Natural killer cell (primary cell): Measurements from ENCODE around the gene ACOT7. TPM values are rescaled to one million over a fixed set of nuclear protein-coding genes. Genes with fewer than 3 reads are reported as not detected.

Source experiments
- ATAC-seq, 3 donors: fragments of 150-1000 bp in 2 of 3; fragments of 200-7000 bp in 1 of 3; cut with Tn5 transposase; 1 replicate in 1 of 3; 2 replicates in 2 of 3; pipeline ENCODE4 v1.10.0; 2021; ENCODE audit warnings: mild to moderate bottlenecking in 2 of 3, moderate library complexity in 2 of 3
- DNase-seq, 2 donors: peaks; one replicate each; pipeline versions ENCODE4 v3.0.0 to v3.0.0-alpha.2; 2013 to 2021; ENCODE audit warnings: mixed read lengths in 1 of 2
- H3K27ac ChIP-seq: one replicate; pipeline ENCODE4 v1.5.1; 2013; ENCODE audit warnings: mild to moderate bottlenecking, low read length
- H3K27me3 ChIP-seq: one replicate; pipeline ENCODE4 v1.6.1; 2013; ENCODE audit warnings: low read length; ENCODE audit not compliant: control insufficient read depth, insufficient read depth
- H3K36me3 ChIP-seq: one replicate; pipeline ENCODE4 v1.6.1; 2013; ENCODE audit warnings: low read length; ENCODE audit not compliant: control insufficient read depth, insufficient read depth
- H3K4me1 ChIP-seq: one replicate; pipeline ENCODE4 v1.6.1; 2013; ENCODE audit warnings: low read length; ENCODE audit not compliant: control insufficient read depth, insufficient read depth
- H3K4me3 ChIP-seq: one replicate; pipeline ENCODE4 v1.5.1; 2013; ENCODE audit warnings: low read length
- H3K9me3 ChIP-seq: one replicate; pipeline ENCODE4 v1.6.1; 2013; ENCODE audit warnings: low read length; ENCODE audit not compliant: control insufficient read depth, insufficient read depth
- H3K27ac Mint-ChIP-seq, 2 donors: one replicate each; pipeline ENCODE4 v1.8.0; 2022; ENCODE audit warnings: mild to moderate bottlenecking in 2 of 2, mixed read lengths in 2 of 2, moderate library complexity in 1 of 2
- H3K27me3 Mint-ChIP-seq, 2 donors: one replicate each; pipeline ENCODE4 v1.8.0; 2022; ENCODE audit warnings: low read depth in 2 of 2, mixed read lengths in 2 of 2
- H3K36me3 Mint-ChIP-seq: one replicate; pipeline ENCODE4 v1.8.0; 2022; ENCODE audit warnings: mixed read lengths
- H3K4me1 Mint-ChIP-seq, 2 donors: one replicate each; pipeline ENCODE4 v1.8.0; 2022; ENCODE audit warnings: mixed read lengths in 2 of 2
- H3K4me3 Mint-ChIP-seq: one replicate; pipeline ENCODE4 v1.8.0; 2022; ENCODE audit warnings: mild to moderate bottlenecking, moderate library complexity, mixed read lengths
- H3K9me3 Mint-ChIP-seq, 2 donors: one replicate each; pipeline ENCODE4 v1.8.0; 2022; ENCODE audit warnings: mixed read lengths in 2 of 2
- WGBS: methylation state at CpG from one replicate; pipeline ENCODE4 v1.1.7; 2013; ENCODE audit warnings: missing lambda C conversion rate; ENCODE audit not compliant: insufficient coverage; 5-methylcytosine and 5-hydroxymethylcytosine counted together
- intact Hi-C: fragments of 100-400 bp; cut with micrococcal nuclease; formaldehyde crosslinking; loops from one replicate; pipeline ENCODE4 v1.14.2; 2022
- total RNA-seq, 4 donors: library from RNA; stranded (reverse); fragments of 120-200 nt in 1 of 4; gene quantifications; one replicate each; pipeline versions ENCODE4 v1.2.3 to v1.2.4, GENCODE V29; 2013 to 2022
- TF ChIP-seq, protein P1 (sequence below): fragments of 200-600 bp; IDR thresholded peaks from one replicate; pipeline ENCODE4 v1.8.0; 2022; ENCODE audit warnings: antibody characterized with exemption

Gene ACOT7
- total RNA-seq, 3 donors from 2014 or later (not counting 1 experiment from before 2014, with no cell fraction given): 11.5 to 16.9 (median 15.4) TPM

GRCh38 chr1:6285336-6285735 lies 108.2 kb downstream of the ACOT7 start:
- intact Hi-C loops: no loop called here
- H3K4me3 Mint-ChIP-seq: no peak overlapping the region
- H3K9me3 ChIP-seq: no peaks in the 10 kb centered on the region
- no peak for ATAC-seq
- no peak overlapping the region for H3K27ac ChIP-seq
- H3K9me3 Mint-ChIP-seq: no peaks in the 10 kb centered on the region
- no peaks in the 10 kb centered on the region for H3K36me3 Mint-ChIP-seq
- H3K27me3 Mint-ChIP-seq: no peaks in the 10 kb centered on the region
- H3K27ac Mint-ChIP-seq: no peak overlapping the region
- TF ChIP-seq, protein P1, sequence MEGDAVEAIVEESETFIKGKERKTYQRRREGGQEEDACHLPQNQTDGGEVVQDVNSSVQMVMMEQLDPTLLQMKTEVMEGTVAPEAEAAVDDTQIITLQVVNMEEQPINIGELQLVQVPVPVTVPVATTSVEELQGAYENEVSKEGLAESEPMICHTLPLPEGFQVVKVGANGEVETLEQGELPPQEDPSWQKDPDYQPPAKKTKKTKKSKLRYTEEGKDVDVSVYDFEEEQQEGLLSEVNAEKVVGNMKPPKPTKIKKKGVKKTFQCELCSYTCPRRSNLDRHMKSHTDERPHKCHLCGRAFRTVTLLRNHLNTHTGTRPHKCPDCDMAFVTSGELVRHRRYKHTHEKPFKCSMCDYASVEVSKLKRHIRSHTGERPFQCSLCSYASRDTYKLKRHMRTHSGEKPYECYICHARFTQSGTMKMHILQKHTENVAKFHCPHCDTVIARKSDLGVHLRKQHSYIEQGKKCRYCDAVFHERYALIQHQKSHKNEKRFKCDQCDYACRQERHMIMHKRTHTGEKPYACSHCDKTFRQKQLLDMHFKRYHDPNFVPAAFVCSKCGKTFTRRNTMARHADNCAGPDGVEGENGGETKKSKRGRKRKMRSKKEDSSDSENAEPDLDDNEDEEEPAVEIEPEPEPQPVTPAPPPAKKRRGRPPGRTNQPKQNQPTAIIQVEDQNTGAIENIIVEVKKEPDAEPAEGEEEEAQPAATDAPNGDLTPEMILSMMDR: no peak
- WGBS: 96% methylated on average over 11 of the region's 11 CpGs
- H3K36me3 ChIP-seq: no peaks in the 10 kb centered on the region
- no peak for DNase-seq
- peaks cover 18 to 20% of the 10 kb centered on the region in 2 donors for H3K4me1 Mint-ChIP-seq
- no peak overlapping the region for H3K4me3 ChIP-seq
- H3K4me1 ChIP-seq: peaks cover 20% of the 10 kb centered on the region
- no peaks in the 10 kb centered on the region for H3K27me3 ChIP-seq

- H3K27me3 Mint-ChIP-seq: no peaks in the 10 kb centered on the region
- no peaks in the 10 kb centered on the region for H3K9me3 ChIP-seq
- peaks cover under 1 to 3% of the 10 kb centered on the region in 2 donors for H3K4me1 Mint-ChIP-seq
- no peak overlapping the region for H3K4me3 Mint-ChIP-seq
- H3K4me3 ChIP-seq: no peak overlapping the region
- ATAC-seq (no peak), DNase-seq (no peak)
- H3K9me3 Mint-ChIP-seq: no peaks in the 10 kb centered on the region
- TF ChIP-seq, protein P1: no peak
- no peaks in the 10 kb centered on the region for H3K36me3 ChIP-seq
- no peaks in the 10 kb centered on the region for H3K36me3 Mint-ChIP-seq
- H3K27ac ChIP-seq: no peak overlapping the region
- intact Hi-C loops: no loop called here
- no peaks in the 10 kb centered on the region for H3K27me3 ChIP-seq
- 95% methylated on average over 17 of the region's 17 CpGs for WGBS
- H3K27ac Mint-ChIP-seq: no peak overlapping the region
- H3K4me1 ChIP-seq: no peaks in the 10 kb centered on the region
These were observed 110.8 kb downstream of the ACOT7 start for GRCh38 chr1:6282577-6283270.

DNA sequence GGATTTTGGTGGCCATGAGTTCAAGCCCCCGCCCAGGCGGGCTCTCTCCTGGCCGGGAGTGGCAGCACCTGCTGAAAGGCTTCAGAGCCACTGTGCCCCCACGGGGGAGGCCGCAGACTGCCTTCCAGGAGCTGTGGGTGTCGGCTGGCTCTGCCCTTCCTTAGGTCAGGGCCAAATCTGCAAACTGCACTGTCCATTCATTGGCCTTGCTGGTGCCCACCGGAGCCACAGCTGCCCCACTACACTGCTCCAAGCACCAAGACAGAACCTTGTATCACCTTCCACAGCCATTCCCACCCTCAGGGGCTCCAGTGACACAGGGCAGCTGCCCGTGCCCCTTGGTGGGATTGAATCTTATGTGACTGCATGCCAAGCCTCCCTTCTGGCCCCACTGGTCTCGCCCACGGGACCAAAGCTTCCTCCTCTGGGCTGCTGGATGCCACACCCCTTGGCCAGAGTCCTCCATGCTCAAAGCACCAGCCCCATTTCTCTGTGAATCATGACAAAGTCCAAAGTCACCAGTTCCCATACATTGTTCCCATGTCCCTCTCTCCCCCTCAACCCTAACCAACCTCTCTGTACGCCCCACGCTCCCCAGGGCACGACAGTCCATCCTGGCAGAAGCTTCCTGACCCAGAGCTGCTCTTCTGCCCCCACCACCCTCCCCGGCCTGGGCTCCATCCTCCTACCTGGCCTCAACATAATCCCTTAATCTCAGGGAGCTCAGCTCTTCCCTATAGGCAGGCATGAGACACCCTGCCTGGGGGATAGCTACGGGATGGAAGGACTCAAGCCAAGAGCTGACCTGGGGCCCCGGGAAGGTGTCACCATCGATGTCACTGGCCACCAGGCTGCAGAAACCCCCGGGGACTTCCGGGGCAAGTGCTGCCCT lies 111.8 kb downstream of the ACOT7 start:
- DNase-seq: no peak
- H3K36me3 Mint-ChIP-seq: no peaks in the 10 kb centered on the region
- H3K9me3 Mint-ChIP-seq: no peaks in the 10 kb centered on the region
- H3K27me3 Mint-ChIP-seq: no peaks in the 10 kb centered on the region
- Histone ChIP-seq H3K4me3 (no peak overlapping the region), H3K9me3 (no peaks in the 10 kb centered on the region), H3K36me3 (no peaks in the 10 kb centered on the region), H3K27me3 (no peaks in the 10 kb centered on the region), H3K27ac (no peak overlapping the region), H3K4me1 (no peaks in the 10 kb centered on the region)
- H3K4me1 Mint-ChIP-seq: peaks cover 0 to 5% of the 10 kb centered on the region in 2 donors
- no peak for ATAC-seq
- H3K4me3 Mint-ChIP-seq: no peak overlapping the region
- intact Hi-C loops: no loop called here
- peak overlapping the region in 1 of 2 donors; percentile 6 for H3K27ac Mint-ChIP-seq
- TF ChIP-seq, protein P1: no peak
- WGBS: 93% methylated on average over 19 of the region's 19 CpGs
